Smooth muscle cell of bladder (primary cell): Measurements from ENCODE around the gene NID1. TPM values are rescaled to one million over a fixed set of nuclear protein-coding genes. Genes with fewer than 3 reads are reported as not detected.

Experiments used
- total RNA-seq: library from RNA; depleted of rRNA; stranded (reverse); fragments of >200 nt; gene quantifications from 2 replicates; pipeline ENCODE4 v1.2.3, GENCODE V29; 2014

The NID1 gene
- 75.4 and 113 TPM in 2 replicates for total RNA-seq

GRCh38 chr1:236064674-236065508 is at the start of gene NID1:
TSS of gene NID1 (minus strand) at chr1:236065090. CDS start at chr1:236065079, 11 bp downstream.

Other genes starting within 250 kb of the NID1 start
- 20.9 and 27.7 TPM in 2 replicates for gene LYST, start 198.2 kb downstream of the NID1 start, total RNA-seq
- 12.2 and 21.6 TPM in 2 replicates for gene GPR137B, start 77.4 kb upstream of the NID1 start, total RNA-seq
- 2.3 and 3.5 TPM in 2 replicates for gene ERO1B, start 216.9 kb upstream of the NID1 start, total RNA-seq